B cell (primary cell): Measurements from ENCODE around the gene SNRNP27. TPM values are rescaled to one million over a fixed set of nuclear protein-coding genes. Genes with fewer than 3 reads are reported as not detected.
A peak's percentile ranks its signal among the peaks of the same experiment; 100 is the strongest.

Experiments
- ATAC-seq: fragments of 200-7000 bp; cut with Tn5 transposase; one replicate; pipeline ENCODE4 v1.10.0; 2021; ENCODE audit warnings: low read depth, mild to moderate bottlenecking, moderate number of reproducible peaks, moderate library complexity
- CTCF ChIA-PET: fragments of 350-600 bp; sonication (Branson Sonifier 250); formaldehyde crosslinking; loops from one replicate; lab custom pipeline; 2021; ENCODE audit warnings: antibody characterized with exemption, inconsistent platforms; lab: Charles Lee
- POLR2A ChIA-PET: fragments of 350-600 bp; sonication (Branson Sonifier 250); formaldehyde crosslinking; loops from one replicate; lab custom pipeline; 2021; ENCODE audit warnings: antibody characterized with exemption; lab: Charles Lee
- DNase-seq: peaks from one replicate; pipeline ENCODE4 v3.0.0; 2013
- H2AFZ ChIP-seq: 2 replicates; pipeline ENCODE4 v1.6.1; 2012; ENCODE audit warnings: mild to moderate bottlenecking, low read depth, low read length; ENCODE audit not compliant: insufficient read depth, poor library complexity, severe bottlenecking
- H3K27ac ChIP-seq, 2 donors: 1 replicate in 1 of 2; 2 replicates in 1 of 2; pipeline ENCODE4 v1.5.1; 2012 to 2013; ENCODE audit warnings: low read length in 2 of 2, mild to moderate bottlenecking in 2 of 2, moderate library complexity in 1 of 2
- H3K27me3 ChIP-seq, 4 experiments: fragments of 200-600 bp in 1 of 4; sonication (generic) in 1 of 4; replicated peaks in 1 of 4; 1 replicate in 2 of 4; 2 replicates in 2 of 4; pipeline versions ENCODE4 v1.6.1 to v1.7.0; 2013 to 2016; ENCODE audit warnings: low read length in 3 of 4, mild to moderate bottlenecking in 2 of 4, mixed read lengths in 1 of 4, moderate library complexity in 1 of 4; ENCODE audit not compliant: insufficient read depth in 4 of 4, control insufficient read depth in 3 of 4; ENCODE audit errors: control extremely low read depth in 1 of 4
- H3K36me3 ChIP-seq, 2 experiments: replicated peaks in 1 of 2; 1 replicate in 1 of 2; 2 replicates in 1 of 2; pipeline versions ENCODE4 v1.6.1 to v1.7.1; 2013; ENCODE audit warnings: low read length in 1 of 2; ENCODE audit not compliant: insufficient read depth in 2 of 2, control insufficient read depth in 1 of 2; ENCODE audit errors: control extremely low read depth in 1 of 2, extremely low read depth in 1 of 2
- H3K4me1 ChIP-seq, 2 donors: fragments of 200-600 bp in 1 of 2; sonication (generic) in 1 of 2; 1 replicate in 1 of 2; 2 replicates in 1 of 2; pipeline versions ENCODE4 v1.5.1 to v1.6.1; 2013 to 2017; ENCODE audit warnings: low read length in 2 of 2; ENCODE audit not compliant: control insufficient read depth in 2 of 2, insufficient read depth in 2 of 2
- H3K4me2 ChIP-seq: replicated peaks from 2 replicates; pipeline ENCODE3; 2012; ENCODE audit warnings: mild to moderate bottlenecking, low read depth, low read length; ENCODE audit not compliant: poor library complexity, severe bottlenecking
- H3K4me3 ChIP-seq, 5 experiments: fragments of 200-600 bp in 1 of 5; sonication (generic) in 1 of 5; 1 replicate in 3 of 5; 2 replicates in 2 of 5; pipeline versions ENCODE4 v1.5.1 to v1.7.0; 2011 to 2016; ENCODE audit warnings: low read length in 4 of 5, mild to moderate bottlenecking in 4 of 5, low read depth in 2 of 5, control low read depth in 1 of 5, moderate library complexity in 1 of 5; ENCODE audit not compliant: insufficient read depth in 1 of 5; ENCODE audit errors: control extremely low read depth in 1 of 5, extremely low read depth in 1 of 5
- H3K79me2 ChIP-seq: fragments of 200-600 bp; sonication (generic); one replicate; pipeline ENCODE4 v1.6.0; 2016; ENCODE audit warnings: low read length; ENCODE audit not compliant: control insufficient read depth, insufficient read depth
- H3K9ac ChIP-seq: fragments of 200-600 bp; sonication (generic); 2 replicates; pipeline ENCODE4 v1.6.1; 2017; ENCODE audit warnings: mild to moderate bottlenecking, low read length, moderate library complexity
- H3K9me3 ChIP-seq, 3 donors: one replicate each; pipeline versions ENCODE4 v1.6.1 to v1.7.1; 2013; ENCODE audit warnings: low read length in 2 of 3; ENCODE audit not compliant: control insufficient read depth in 2 of 3, insufficient read depth in 1 of 3; ENCODE audit errors: control extremely low read depth in 1 of 3
- H4K20me1 ChIP-seq: 2 replicates; pipeline ENCODE4 v1.6.0; 2012; ENCODE audit warnings: mild to moderate bottlenecking, low read length; ENCODE audit not compliant: insufficient read depth, control insufficient read depth, poor library complexity, severe bottlenecking
- H3K27ac Mint-ChIP-seq: one replicate; pipeline ENCODE4 v1.8.0; 2021; ENCODE audit warnings: mixed read lengths
- H3K27me3 Mint-ChIP-seq: one replicate; pipeline ENCODE4 v1.8.0; 2021; ENCODE audit warnings: mixed read lengths
- H3K4me1 Mint-ChIP-seq: one replicate; pipeline ENCODE4 v1.8.0; 2021; ENCODE audit warnings: mixed read lengths
- H3K4me3 Mint-ChIP-seq: one replicate; pipeline ENCODE4 v1.8.0; 2021; ENCODE audit warnings: mixed read lengths
- H3K9me3 Mint-ChIP-seq: one replicate; pipeline ENCODE4 v1.8.0; 2022; ENCODE audit warnings: mixed read lengths; ENCODE audit not compliant: insufficient read depth
- CTCF ChIP-seq: fragments of 200-600 bp; IDR thresholded peaks from one replicate; pipeline ENCODE4 v1.8.0; 2022; ENCODE audit warnings: antibody characterized with exemption, mild to moderate bottlenecking
- EZH2 ChIP-seq: IDR thresholded peaks from 2 replicates; pipeline ENCODE4 v1.6.1; 2012; ENCODE audit warnings: borderline replicate concordance, low read depth, mild to moderate bottlenecking, moderate library complexity, low read length; ENCODE audit not compliant: insufficient read depth, poor library complexity, severe bottlenecking
- WGBS: methylation state at CpG from one replicate; pipeline ENCODE4 v1.1.5; 2013; ENCODE audit warnings: missing lambda C conversion rate; ENCODE audit not compliant: insufficient coverage; 5-methylcytosine and 5-hydroxymethylcytosine counted together
- intact Hi-C: fragments of 100-400 bp; cut with micrococcal nuclease; formaldehyde crosslinking; loops from one replicate; pipeline ENCODE4 v1.10.0; 2022
- polyA plus RNA-seq: library from polyadenylated mRNA; depleted of rRNA; stranded (reverse); fragments of >200 nt; gene quantifications from 2 replicates; pipeline ENCODE4 v1.2.3, GENCODE V29; 2012
- total RNA-seq, 2 donors: library from RNA; stranded (reverse); fragments of 120-200 nt in 1 of 2; gene quantifications; 1 replicate in 1 of 2; 2 replicates in 1 of 2; pipeline versions ENCODE4 v1.2.3 to v1.2.4, GENCODE V29; 2013 to 2022

Gene SNRNP27
- total and polyA plus RNA-seq, 2 donors (not counting 1 experiment from before 2014, with no cell fraction given): 20.5 to 54.8 TPM

DNA sequence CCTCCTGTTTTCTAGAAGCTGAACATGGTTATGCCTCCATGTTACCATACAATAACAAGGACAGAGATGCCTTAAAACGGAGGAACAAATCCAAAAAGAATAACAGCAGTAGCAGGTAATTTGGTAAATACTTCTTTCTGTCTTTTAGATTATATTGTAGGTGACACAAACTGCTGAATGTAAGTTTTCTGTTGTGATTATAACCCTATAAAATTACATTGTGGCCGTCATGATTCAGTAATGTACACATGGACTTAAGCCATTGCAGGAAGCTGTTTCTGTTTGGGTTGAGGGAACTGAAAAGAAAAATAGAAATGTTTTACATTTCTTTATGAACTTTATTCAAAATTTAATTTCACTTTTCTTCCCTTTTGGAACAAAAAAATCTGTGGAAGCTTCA lies 22.4 kb downstream of the SNRNP27 start:
- peaks cover 21% of the 10 kb centered on the region for H3K79me2 ChIP-seq
- H3K27ac ChIP-seq: no peak overlapping the region

More for the DNA sequence above, 22.4 kb downstream of the SNRNP27 start:
- H3K4me3 Mint-ChIP-seq: peak overlapping the region; percentile 77
- CTCF ChIA-PET: interaction anchor here (0.6 to 6.1 kb wide), 6 partner anchors 155 to 275 kb away, joined by 3 to 105 read pairs (median 6); partner anchors contain the start of gene C2orf42
- H3K36me3 ChIP-seq: peaks cover 1 to 9% of the 10 kb centered on the region in 2 experiments
- intact Hi-C loops: no loop called here
- no peak for TF ChIP-seq CTCF
- TF ChIP-seq EZH2: no peak
- H3K4me1 ChIP-seq: peaks cover 18% of the 10 kb centered on the region in 2 donors
- H3K4me1 Mint-ChIP-seq: peaks cover 29% of the 10 kb centered on the region
- H3K27ac Mint-ChIP-seq: peak overlapping the region; percentile 46
- H2AFZ ChIP-seq: peak overlapping the region; percentile 83
- no peak for ATAC-seq
- H3K4me3 ChIP-seq: peak overlapping the region in 3 of 5 experiments; percentile 80 to 93 (median 89)
- H4K20me1 ChIP-seq: no peaks in the 10 kb centered on the region
- POLR2A ChIA-PET: interaction anchor here (0.5 to 3.1 kb wide), 4 partner anchors 209 to 254 kb away, joined by 3 to 19 read pairs (median 5); no protein-coding TSS in a partner anchor
- no peaks in the 10 kb centered on the region for H3K27me3 Mint-ChIP-seq
- whole genome bisulfite sequencing: no CpG with 5 or more reads among the region's 2 CpGs
- peak overlapping the region; percentile 93 for H3K4me2 ChIP-seq
- H3K9me3 Mint-ChIP-seq: no peaks in the 10 kb centered on the region
- peak overlapping the region; percentile 96 for H3K9ac ChIP-seq
- H3K27me3 ChIP-seq: no peaks in the 10 kb centered on the region
- no peaks in the 10 kb centered on the region for H3K9me3 ChIP-seq
- DNase-seq: no peak
